Left ventricle myocardium inferior (tissue), 1 donor: ENCODE results near the gene SIRT2. TPM values are rescaled to one million over a fixed set of nuclear protein-coding genes. Genes with fewer than 3 reads are reported as not detected.

ENCODE experiments used
- DNase-seq: peaks from one replicate; pipeline ENCODE4 v3.0.0-alpha.2; 2020
- H3K27ac ChIP-seq: fragments of 200-600 bp; replicated peaks from 2 replicates; pipeline ENCODE4 v1.8.0; 2021
- H3K27me3 ChIP-seq: fragments of 200-600 bp; 2 replicates; pipeline ENCODE4 v1.8.0; 2021; ENCODE audit warnings: low read depth
- H3K36me3 ChIP-seq: fragments of 200-600 bp; 2 replicates; pipeline ENCODE4 v1.8.0; 2021
- H3K4me1 ChIP-seq: fragments of 200-600 bp; 2 replicates; pipeline ENCODE4 v1.8.0; 2021
- H3K4me3 ChIP-seq: fragments of 200-600 bp; 2 replicates; pipeline ENCODE4 v1.8.0; 2021; ENCODE audit warnings: mild to moderate bottlenecking, moderate library complexity
- H3K9me3 ChIP-seq: fragments of 200-600 bp; replicated peaks from 2 replicates; pipeline ENCODE4 v1.8.0; 2021
- intact Hi-C: fragments of 100-400 bp; cut with micrococcal nuclease; formaldehyde crosslinking; loops from one replicate; pipeline ENCODE4 v1.11.0; 2022
- total RNA-seq: library from RNA; stranded (reverse); fragmentation: NEBNext Ultra II Directional; extraction: Animal tissue kit (Norgen Biotek cat#: 25700); gene quantifications from one replicate; pipeline ENCODE4 v1.2.1, GENCODE V29; 2021
- TF ChIP-seq, protein P1 (sequence below): fragments of 200-600 bp; IDR thresholded peaks from 2 replicates; pipeline ENCODE4 v1.8.0; 2021; ENCODE audit warnings: antibody characterized with exemption, mild to moderate bottlenecking, borderline replicate concordance
- donor health status: DM: no; HTN: yes; CAD: no; lungs with severe emphysema.

The SIRT2 gene
- total RNA-seq, 1 donor from 2014 or later = 99.0 TPM

- H3K36me3 ChIP-seq = peaks cover 28% of the 10 kb centered on the region
- no peak overlapping the region for H3K4me3 ChIP-seq
- no peak for DNase-seq
- peaks cover 19% of the 10 kb centered on the region for H3K27me3 ChIP-seq
- H3K27ac ChIP-seq = no peak overlapping the region
- intact Hi-C loops = no loop called here
- H3K9me3 ChIP-seq = no peaks in the 10 kb centered on the region
- TF ChIP-seq, protein P1, sequence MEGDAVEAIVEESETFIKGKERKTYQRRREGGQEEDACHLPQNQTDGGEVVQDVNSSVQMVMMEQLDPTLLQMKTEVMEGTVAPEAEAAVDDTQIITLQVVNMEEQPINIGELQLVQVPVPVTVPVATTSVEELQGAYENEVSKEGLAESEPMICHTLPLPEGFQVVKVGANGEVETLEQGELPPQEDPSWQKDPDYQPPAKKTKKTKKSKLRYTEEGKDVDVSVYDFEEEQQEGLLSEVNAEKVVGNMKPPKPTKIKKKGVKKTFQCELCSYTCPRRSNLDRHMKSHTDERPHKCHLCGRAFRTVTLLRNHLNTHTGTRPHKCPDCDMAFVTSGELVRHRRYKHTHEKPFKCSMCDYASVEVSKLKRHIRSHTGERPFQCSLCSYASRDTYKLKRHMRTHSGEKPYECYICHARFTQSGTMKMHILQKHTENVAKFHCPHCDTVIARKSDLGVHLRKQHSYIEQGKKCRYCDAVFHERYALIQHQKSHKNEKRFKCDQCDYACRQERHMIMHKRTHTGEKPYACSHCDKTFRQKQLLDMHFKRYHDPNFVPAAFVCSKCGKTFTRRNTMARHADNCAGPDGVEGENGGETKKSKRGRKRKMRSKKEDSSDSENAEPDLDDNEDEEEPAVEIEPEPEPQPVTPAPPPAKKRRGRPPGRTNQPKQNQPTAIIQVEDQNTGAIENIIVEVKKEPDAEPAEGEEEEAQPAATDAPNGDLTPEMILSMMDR = no peak
- H3K4me1 ChIP-seq = no peaks in the 10 kb centered on the region
Measured at GRCh38 chr19:38911388-38912001, 12.1 kb upstream of the SIRT2 start.

- intact Hi-C loops = no loop called here
- Histone ChIP-seq H3K4me1 (no peaks in the 10 kb centered on the region), H3K9me3 (no peaks in the 10 kb centered on the region), H3K27ac (no peak overlapping the region), H3K4me3 (no peak overlapping the region), H3K36me3 (peaks cover 33% of the 10 kb centered on the region), H3K27me3 (peaks cover 19% of the 10 kb centered on the region)
- TF ChIP-seq, protein P1 = no peak
- no peak for DNase-seq
Measured at GRCh38 chr19:38910488-38910887, 11.1 kb upstream of the SIRT2 start.

- no peak overlapping the region for H3K4me3 ChIP-seq
- TF ChIP-seq, protein P1 = no peak
- peaks cover 19% of the 10 kb centered on the region for H3K27me3 ChIP-seq
- H3K36me3 ChIP-seq = peaks cover 42% of the 10 kb centered on the region
- H3K4me1 ChIP-seq = no peaks in the 10 kb centered on the region
- no peaks in the 10 kb centered on the region for H3K9me3 ChIP-seq
- DNase-seq = no peak
- intact Hi-C loops = no loop called here
- H3K27ac ChIP-seq = no peak overlapping the region
Measured at GRCh38 chr19:38908911-38909310, 9.5 kb upstream of the SIRT2 start.

DNA sequence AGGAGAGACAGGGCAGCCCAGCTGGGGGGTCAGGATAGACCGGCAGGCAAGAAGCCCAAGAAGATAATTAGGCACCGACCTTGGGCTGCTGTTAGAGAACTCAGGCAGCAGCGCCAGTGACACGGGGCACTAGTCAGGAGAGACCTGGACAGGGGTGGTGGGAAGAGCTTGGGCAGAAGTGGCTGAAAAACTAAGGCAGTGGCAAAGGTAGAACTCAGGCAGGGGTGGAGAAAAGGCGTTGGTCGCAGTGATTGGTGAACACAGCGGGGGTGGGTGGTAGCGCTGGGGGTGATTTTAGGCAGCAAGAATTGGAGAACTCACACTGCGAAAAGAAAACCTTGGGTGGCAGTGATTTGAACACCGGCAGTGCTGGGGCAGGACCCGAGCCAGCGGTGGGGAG lies 8.3 kb upstream of the SIRT2 start:
- Histone ChIP-seq H3K4me3 (no peak overlapping the region), H3K36me3 (peaks cover 42% of the 10 kb centered on the region), H3K9me3 (no peaks in the 10 kb centered on the region), H3K4me1 (no peaks in the 10 kb centered on the region), H3K27me3 (peaks cover 19% of the 10 kb centered on the region), H3K27ac (no peak overlapping the region)
- intact Hi-C loops = no loop called here
- TF ChIP-seq, protein P1 = no peak
- DNase-seq = no peak

DNA sequence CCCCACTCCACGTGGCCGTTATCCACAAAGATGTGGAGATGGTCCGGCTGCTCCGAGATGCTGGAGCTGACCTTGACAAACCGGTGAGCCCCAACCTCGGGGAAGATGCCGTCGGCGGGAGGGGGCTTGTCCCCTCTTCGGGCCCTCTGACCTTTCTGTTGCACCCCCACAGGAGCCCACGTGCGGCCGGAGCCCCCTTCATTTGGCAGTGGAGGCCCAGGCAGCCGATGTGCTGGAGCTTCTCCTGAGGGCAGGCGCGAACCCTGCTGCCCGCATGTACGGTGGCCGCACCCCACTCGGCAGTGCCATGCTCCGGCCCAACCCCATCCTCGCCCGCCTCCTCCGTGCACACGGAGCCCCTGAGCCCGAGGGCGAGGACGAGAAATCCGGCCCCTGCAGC lies 7.8 kb upstream of the SIRT2 start:
- H3K4me1 ChIP-seq = no peaks in the 10 kb centered on the region
- no peak overlapping the region for H3K27ac ChIP-seq
- TF ChIP-seq, protein P1 = no peak
- intact Hi-C loops = no loop called here
- DNase-seq = no peak
- H3K27me3 ChIP-seq = peaks cover 19% of the 10 kb centered on the region
- peaks cover 42% of the 10 kb centered on the region for H3K36me3 ChIP-seq
- H3K4me3 ChIP-seq = no peak overlapping the region
- no peaks in the 10 kb centered on the region for H3K9me3 ChIP-seq

- Histone ChIP-seq H3K36me3 (peaks cover 42% of the 10 kb centered on the region), H3K27ac (no peak overlapping the region), H3K4me3 (no peak overlapping the region), H3K27me3 (peaks cover 3% of the 10 kb centered on the region), H3K9me3 (no peaks in the 10 kb centered on the region), H3K4me1 (peaks cover 7% of the 10 kb centered on the region)
- no peak for DNase-seq
- intact Hi-C loops = no loop called here
- TF ChIP-seq, protein P1 = no peak
Measured at GRCh38 chr19:38905620-38906019, 6.2 kb upstream of the SIRT2 start.
